HEK293 (cell line): Measurements from ENCODE around the gene RTBDN.

ENCODE experiments used
- GFI1B ChIP-seq: fragments of 450-650 bp; formaldehyde crosslinking; IDR thresholded peaks from 2 replicates; pipeline ENCODE4 v1.5.1; 2016; ENCODE audit warnings: missing biosample characterization, missing genetic modification characterization
- GLI4 ChIP-seq: fragments of 450-650 bp; formaldehyde crosslinking; IDR thresholded peaks from 2 replicates; pipeline ENCODE4 v1.5.1; 2016; ENCODE audit warnings: missing biosample characterization, missing genetic modification characterization
- REPIN1 ChIP-seq: fragments of 450-650 bp; formaldehyde crosslinking; IDR thresholded peaks from 2 replicates; pipeline ENCODE4 v1.5.1; 2017; ENCODE audit warnings: missing biosample characterization, missing genetic modification characterization, low read depth
- SCRT2 ChIP-seq: fragments of 450-650 bp; formaldehyde crosslinking; IDR thresholded peaks from 2 replicates; pipeline ENCODE4 v1.5.1; 2016; ENCODE audit warnings: missing biosample characterization, missing genetic modification characterization
- SP7 ChIP-seq: fragments of 450-650 bp; formaldehyde crosslinking; IDR thresholded peaks from 2 replicates; pipeline ENCODE4 v1.5.1; 2016; ENCODE audit warnings: missing biosample characterization, missing genetic modification characterization
- WT1 ChIP-seq: fragments of 450-650 bp; formaldehyde crosslinking; IDR thresholded peaks from 2 replicates; pipeline ENCODE4 v1.5.1; 2016; ENCODE audit warnings: missing biosample characterization, missing genetic modification characterization
- ZBTB7A ChIP-seq: fragments of 450-650 bp; formaldehyde crosslinking; IDR thresholded peaks from 2 replicates; pipeline ENCODE4 v1.5.1; 2016; ENCODE audit warnings: low read depth, missing biosample characterization, missing genetic modification characterization
- ZFHX2 ChIP-seq: fragments of 450-650 bp; formaldehyde crosslinking; conservative IDR thresholded peaks from 2 replicates; pipeline ENCODE4 v1.5.1; 2016; ENCODE audit warnings: missing biosample characterization, missing genetic modification characterization
- ZFP3 ChIP-seq: fragments of 450-650 bp; formaldehyde crosslinking; IDR thresholded peaks from 2 replicates; pipeline ENCODE4 v1.5.1; 2016; ENCODE audit warnings: low read depth, missing biosample characterization, missing genetic modification characterization
- ZNF133 ChIP-seq: fragments of 450-650 bp; formaldehyde crosslinking; IDR thresholded peaks from 2 replicates; pipeline ENCODE4 v1.5.1; 2016; ENCODE audit warnings: missing biosample characterization, missing genetic modification characterization
- ZNF175 ChIP-seq: fragments of 450-650 bp; formaldehyde crosslinking; IDR thresholded peaks from 2 replicates; pipeline ENCODE4 v1.5.1; 2016; ENCODE audit warnings: missing biosample characterization, missing genetic modification characterization
- ZNF221 ChIP-seq: fragments of 450-650 bp; formaldehyde crosslinking; IDR thresholded peaks from 2 replicates; pipeline ENCODE4 v1.5.1; 2017; ENCODE audit warnings: missing biosample characterization, missing genetic modification characterization, borderline replicate concordance
- ZNF239 ChIP-seq: fragments of 450-650 bp; formaldehyde crosslinking; IDR thresholded peaks from 2 replicates; pipeline ENCODE4 v1.5.1; 2016; ENCODE audit warnings: missing biosample characterization, missing genetic modification characterization
- ZNF366 ChIP-seq: fragments of 450-650 bp; formaldehyde crosslinking; conservative IDR thresholded peaks from 2 replicates; pipeline ENCODE4 v1.5.1; 2016; ENCODE audit warnings: missing biosample characterization, missing genetic modification characterization
- ZNF391 ChIP-seq: fragments of 450-650 bp; formaldehyde crosslinking; IDR thresholded peaks from 2 replicates; pipeline ENCODE4 v1.5.1; 2016; ENCODE audit warnings: low read depth, missing biosample characterization, missing genetic modification characterization, borderline replicate concordance
- ZNF404 ChIP-seq: fragments of 450-650 bp; formaldehyde crosslinking; IDR thresholded peaks from 2 replicates; pipeline ENCODE4 v1.5.1; 2017; ENCODE audit warnings: missing biosample characterization, missing genetic modification characterization
- ZNF501 ChIP-seq: fragments of 450-650 bp; formaldehyde crosslinking; IDR thresholded peaks from 2 replicates; pipeline ENCODE4 v1.5.1; 2016; ENCODE audit warnings: missing biosample characterization, missing genetic modification characterization
- ZNF530 ChIP-seq: fragments of 450-650 bp; formaldehyde crosslinking; IDR thresholded peaks from 2 replicates; pipeline ENCODE4 v1.5.1; 2016; ENCODE audit warnings: low read depth, missing biosample characterization, missing genetic modification characterization
- ZNF621 ChIP-seq: fragments of 450-650 bp; formaldehyde crosslinking; IDR thresholded peaks from 2 replicates; pipeline ENCODE4 v1.5.1; 2017; ENCODE audit warnings: missing biosample characterization, missing genetic modification characterization
- ZNF624 ChIP-seq: fragments of 450-650 bp; formaldehyde crosslinking; IDR thresholded peaks from 2 replicates; pipeline ENCODE4 v1.5.1; 2017; ENCODE audit warnings: missing biosample characterization, missing genetic modification characterization
- ZNF664 ChIP-seq: fragments of 450-650 bp; formaldehyde crosslinking; IDR thresholded peaks from 2 replicates; pipeline ENCODE4 v1.5.1; 2016; ENCODE audit warnings: missing biosample characterization, missing genetic modification characterization
- ZSCAN30 ChIP-seq: fragments of 450-650 bp; IDR thresholded peaks from 2 replicates; pipeline ENCODE4 v1.5.1; 2018; ENCODE audit warnings: missing biosample characterization, mild to moderate bottlenecking, missing genetic modification characterization, moderate library complexity
- TF ChIP-seq, protein P1 (sequence below): fragments of 450-650 bp; formaldehyde crosslinking; IDR thresholded peaks from 2 replicates; pipeline ENCODE4 v1.5.1; 2016; ENCODE audit warnings: missing biosample characterization, missing genetic modification characterization, borderline replicate concordance
- TF ChIP-seq, protein P2 (sequence below): fragments of 450-650 bp; formaldehyde crosslinking; IDR thresholded peaks from 2 replicates; pipeline ENCODE4 v1.5.1; 2016; ENCODE audit warnings: missing biosample characterization, missing genetic modification characterization
- TF ChIP-seq, protein P3 (sequence below): fragments of 450-650 bp; formaldehyde crosslinking; IDR thresholded peaks from 2 replicates; pipeline ENCODE4 v1.5.1; 2016; ENCODE audit warnings: missing biosample characterization, missing genetic modification characterization
- TF ChIP-seq, protein P4 (sequence below): IDR thresholded peaks from 2 replicates; pipeline ENCODE4 v1.6.1; 2011; ENCODE audit warnings: mild to moderate bottlenecking, low read depth, low read length, borderline replicate concordance
- TF ChIP-seq, protein P5 (sequence below): fragments of 450-650 bp; formaldehyde crosslinking; IDR thresholded peaks from 2 replicates; pipeline ENCODE4 v1.5.1; 2017; ENCODE audit warnings: missing biosample characterization, missing genetic modification characterization

Gene RTBDN

GRCh38 chr19:12801466-12802266 lies 32.7 kb downstream of the RTBDN start, which contains the start of the genes PRDX2 and THSD8 (continued):
- TF ChIP-seq, protein P1, sequence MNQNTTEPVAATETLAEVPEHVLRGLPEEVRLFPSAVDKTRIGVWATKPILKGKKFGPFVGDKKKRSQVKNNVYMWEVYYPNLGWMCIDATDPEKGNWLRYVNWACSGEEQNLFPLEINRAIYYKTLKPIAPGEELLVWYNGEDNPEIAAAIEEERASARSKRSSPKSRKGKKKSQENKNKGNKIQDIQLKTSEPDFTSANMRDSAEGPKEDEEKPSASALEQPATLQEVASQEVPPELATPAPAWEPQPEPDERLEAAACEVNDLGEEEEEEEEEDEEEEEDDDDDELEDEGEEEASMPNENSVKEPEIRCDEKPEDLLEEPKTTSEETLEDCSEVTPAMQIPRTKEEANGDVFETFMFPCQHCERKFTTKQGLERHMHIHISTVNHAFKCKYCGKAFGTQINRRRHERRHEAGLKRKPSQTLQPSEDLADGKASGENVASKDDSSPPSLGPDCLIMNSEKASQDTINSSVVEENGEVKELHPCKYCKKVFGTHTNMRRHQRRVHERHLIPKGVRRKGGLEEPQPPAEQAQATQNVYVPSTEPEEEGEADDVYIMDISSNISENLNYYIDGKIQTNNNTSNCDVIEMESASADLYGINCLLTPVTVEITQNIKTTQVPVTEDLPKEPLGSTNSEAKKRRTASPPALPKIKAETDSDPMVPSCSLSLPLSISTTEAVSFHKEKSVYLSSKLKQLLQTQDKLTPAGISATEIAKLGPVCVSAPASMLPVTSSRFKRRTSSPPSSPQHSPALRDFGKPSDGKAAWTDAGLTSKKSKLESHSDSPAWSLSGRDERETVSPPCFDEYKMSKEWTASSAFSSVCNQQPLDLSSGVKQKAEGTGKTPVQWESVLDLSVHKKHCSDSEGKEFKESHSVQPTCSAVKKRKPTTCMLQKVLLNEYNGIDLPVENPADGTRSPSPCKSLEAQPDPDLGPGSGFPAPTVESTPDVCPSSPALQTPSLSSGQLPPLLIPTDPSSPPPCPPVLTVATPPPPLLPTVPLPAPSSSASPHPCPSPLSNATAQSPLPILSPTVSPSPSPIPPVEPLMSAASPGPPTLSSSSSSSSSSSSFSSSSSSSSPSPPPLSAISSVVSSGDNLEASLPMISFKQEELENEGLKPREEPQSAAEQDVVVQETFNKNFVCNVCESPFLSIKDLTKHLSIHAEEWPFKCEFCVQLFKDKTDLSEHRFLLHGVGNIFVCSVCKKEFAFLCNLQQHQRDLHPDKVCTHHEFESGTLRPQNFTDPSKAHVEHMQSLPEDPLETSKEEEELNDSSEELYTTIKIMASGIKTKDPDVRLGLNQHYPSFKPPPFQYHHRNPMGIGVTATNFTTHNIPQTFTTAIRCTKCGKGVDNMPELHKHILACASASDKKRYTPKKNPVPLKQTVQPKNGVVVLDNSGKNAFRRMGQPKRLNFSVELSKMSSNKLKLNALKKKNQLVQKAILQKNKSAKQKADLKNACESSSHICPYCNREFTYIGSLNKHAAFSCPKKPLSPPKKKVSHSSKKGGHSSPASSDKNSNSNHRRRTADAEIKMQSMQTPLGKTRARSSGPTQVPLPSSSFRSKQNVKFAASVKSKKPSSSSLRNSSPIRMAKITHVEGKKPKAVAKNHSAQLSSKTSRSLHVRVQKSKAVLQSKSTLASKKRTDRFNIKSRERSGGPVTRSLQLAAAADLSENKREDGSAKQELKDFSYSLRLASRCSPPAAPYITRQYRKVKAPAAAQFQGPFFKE (tag by site-specific recombination), result no peak
- no peak for TF ChIP-seq ZNF624
- TF ChIP-seq ZNF133 (tag by site-specific recombination), result no peak
- TF ChIP-seq ZNF239 (tag by site-specific recombination), result no peak; the same call in 1 of the 2 replicates
- no peak for TF ChIP-seq GFI1B (tag by site-specific recombination)
- TF ChIP-seq ZNF664, result no peak
- no peak for TF ChIP-seq ZNF530 (tag by site-specific recombination)
- peak; percentile 70 for TF ChIP-seq ZFHX2 (tag by site-specific recombination)
- TF ChIP-seq, protein P2, sequence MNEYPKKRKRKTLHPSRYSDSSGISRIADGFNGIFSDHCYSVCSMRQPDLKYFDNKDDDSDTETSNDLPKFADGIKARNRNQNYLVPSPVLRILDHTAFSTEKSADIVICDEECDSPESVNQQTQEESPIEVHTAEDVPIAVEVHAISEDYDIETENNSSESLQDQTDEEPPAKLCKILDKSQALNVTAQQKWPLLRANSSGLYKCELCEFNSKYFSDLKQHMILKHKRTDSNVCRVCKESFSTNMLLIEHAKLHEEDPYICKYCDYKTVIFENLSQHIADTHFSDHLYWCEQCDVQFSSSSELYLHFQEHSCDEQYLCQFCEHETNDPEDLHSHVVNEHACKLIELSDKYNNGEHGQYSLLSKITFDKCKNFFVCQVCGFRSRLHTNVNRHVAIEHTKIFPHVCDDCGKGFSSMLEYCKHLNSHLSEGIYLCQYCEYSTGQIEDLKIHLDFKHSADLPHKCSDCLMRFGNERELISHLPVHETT (tag by site-specific recombination), result no peak
- TF ChIP-seq ZNF404, result no peak
- TF ChIP-seq GLI4 (tag by site-specific recombination), result 0 out of 2 replicates have a peak, but pooled peaks have one; percentile 60
- peak; percentile 93 for TF ChIP-seq ZNF501 (tag by site-specific recombination)
- TF ChIP-seq ZNF221 (tag by site-specific recombination), result no peak
- no peak for TF ChIP-seq WT1 (tag by site-specific recombination)
- TF ChIP-seq SCRT2, result no peak
- peak; percentile 73 for TF ChIP-seq SP7 (tag by site-specific recombination)
- TF ChIP-seq, protein P3, sequence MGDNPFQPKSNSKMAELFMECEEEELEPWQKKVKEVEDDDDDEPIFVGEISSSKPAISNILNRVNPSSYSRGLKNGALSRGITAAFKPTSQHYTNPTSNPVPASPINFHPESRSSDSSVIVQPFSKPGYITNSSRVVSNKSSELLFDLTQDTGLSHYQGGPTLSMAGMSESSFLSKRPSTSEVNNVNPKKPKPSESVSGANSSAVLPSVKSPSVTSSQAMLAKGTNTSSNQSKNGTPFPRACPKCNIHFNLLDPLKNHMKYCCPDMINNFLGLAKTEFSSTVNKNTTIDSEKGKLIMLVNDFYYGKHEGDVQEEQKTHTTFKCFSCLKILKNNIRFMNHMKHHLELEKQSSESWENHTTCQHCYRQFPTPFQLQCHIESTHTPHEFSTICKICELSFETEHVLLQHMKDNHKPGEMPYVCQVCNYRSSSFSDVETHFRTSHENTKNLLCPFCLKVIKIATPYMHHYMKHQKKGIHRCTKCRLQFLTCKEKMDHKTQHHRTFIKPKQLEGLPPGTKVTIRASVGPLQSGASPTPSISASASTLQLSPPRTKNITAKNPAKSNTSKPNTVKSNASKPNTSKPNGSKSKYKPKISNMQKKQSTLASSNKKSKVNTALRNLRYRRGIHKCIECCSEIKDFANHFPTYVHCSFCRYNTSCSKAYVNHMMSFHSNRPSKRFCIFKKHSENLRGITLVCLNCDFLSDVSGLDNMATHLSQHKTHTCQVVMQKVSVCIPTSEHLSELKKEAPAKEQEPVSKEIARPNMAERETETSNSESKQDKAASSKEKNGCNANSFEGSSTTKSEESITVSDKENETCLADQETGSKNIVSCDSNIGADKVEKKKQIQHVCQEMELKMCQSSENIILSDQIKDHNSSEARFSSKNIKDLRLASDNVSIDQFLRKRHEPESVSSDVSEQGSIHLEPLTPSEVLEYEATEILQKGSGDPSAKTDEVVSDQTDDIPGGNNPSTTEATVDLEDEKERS (tag by site-specific recombination), result no peak
- TF ChIP-seq ZNF621 (tag by site-specific recombination), result no peak
- TF ChIP-seq ZFP3 (tag by site-specific recombination), result no peak
- TF ChIP-seq ZNF366 (tag by site-specific recombination), result no peak
- TF ChIP-seq REPIN1 (tag by site-specific recombination), result peak; percentile 71; the same call in 1 of the 2 replicates
- TF ChIP-seq ZSCAN30 (tag by site-specific recombination), result peak; percentile 95
- TF ChIP-seq ZNF391 (tag by site-specific recombination), result peak; percentile 27
- TF ChIP-seq, protein P4, sequence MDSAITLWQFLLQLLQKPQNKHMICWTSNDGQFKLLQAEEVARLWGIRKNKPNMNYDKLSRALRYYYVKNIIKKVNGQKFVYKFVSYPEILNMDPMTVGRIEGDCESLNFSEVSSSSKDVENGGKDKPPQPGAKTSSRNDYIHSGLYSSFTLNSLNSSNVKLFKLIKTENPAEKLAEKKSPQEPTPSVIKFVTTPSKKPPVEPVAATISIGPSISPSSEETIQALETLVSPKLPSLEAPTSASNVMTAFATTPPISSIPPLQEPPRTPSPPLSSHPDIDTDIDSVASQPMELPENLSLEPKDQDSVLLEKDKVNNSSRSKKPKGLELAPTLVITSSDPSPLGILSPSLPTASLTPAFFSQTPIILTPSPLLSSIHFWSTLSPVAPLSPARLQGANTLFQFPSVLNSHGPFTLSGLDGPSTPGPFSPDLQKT, result no peak
- TF ChIP-seq ZNF175 (tag by site-specific recombination), result no peak
- TF ChIP-seq, protein P5, sequence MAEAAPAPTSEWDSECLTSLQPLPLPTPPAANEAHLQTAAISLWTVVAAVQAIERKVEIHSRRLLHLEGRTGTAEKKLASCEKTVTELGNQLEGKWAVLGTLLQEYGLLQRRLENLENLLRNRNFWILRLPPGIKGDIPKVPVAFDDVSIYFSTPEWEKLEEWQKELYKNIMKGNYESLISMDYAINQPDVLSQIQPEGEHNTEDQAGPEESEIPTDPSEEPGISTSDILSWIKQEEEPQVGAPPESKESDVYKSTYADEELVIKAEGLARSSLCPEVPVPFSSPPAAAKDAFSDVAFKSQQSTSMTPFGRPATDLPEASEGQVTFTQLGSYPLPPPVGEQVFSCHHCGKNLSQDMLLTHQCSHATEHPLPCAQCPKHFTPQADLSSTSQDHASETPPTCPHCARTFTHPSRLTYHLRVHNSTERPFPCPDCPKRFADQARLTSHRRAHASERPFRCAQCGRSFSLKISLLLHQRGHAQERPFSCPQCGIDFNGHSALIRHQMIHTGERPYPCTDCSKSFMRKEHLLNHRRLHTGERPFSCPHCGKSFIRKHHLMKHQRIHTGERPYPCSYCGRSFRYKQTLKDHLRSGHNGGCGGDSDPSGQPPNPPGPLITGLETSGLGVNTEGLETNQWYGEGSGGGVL (tag by site-specific recombination), result peak; percentile 30; the same call in 1 of the 2 replicates
- no peak for TF ChIP-seq ZBTB7A (tag by site-specific recombination)
